HCT116 (cell line): Measurements from ENCODE around the gene CLDN5. TPM values are rescaled to one million over a fixed set of nuclear protein-coding genes. Genes with fewer than 3 reads are reported as not detected.

Experiments
- ATAC-seq: fragments of 200-7000 bp; cut with Tn5 transposase; 2 replicates; pipeline ENCODE4 v1.9.1; 2020; ENCODE audit warnings: mild to moderate bottlenecking, moderate library complexity
- BruUV-seq: library from RNA; stranded (reverse); fragments of 400-500 nt; replicated peaks from 2 replicates; lab custom pipeline; 2021; lab: Mats Ljungman, UMichigan
- CTCF ChIA-PET: fragments of 300-600 bp; sonication (Branson Sonifier 250); formaldehyde crosslinking; loops from one replicate; lab custom pipeline; 2021; ENCODE audit warnings: antibody characterized with exemption; lab: Charles Lee
- POLR2A ChIA-PET: fragments of 300-600, 350-600 bp; sonication (Branson Sonifier 250); formaldehyde crosslinking; loops from one replicate; lab custom pipeline; 2021; ENCODE audit warnings: antibody characterized with exemption; lab: Charles Lee
- RAD21 ChIA-PET, 2 experiments: fragments of 300-600 bp; sonication (Branson Sonifier 250); formaldehyde crosslinking; loops; one replicate each; lab custom pipeline; 2023; ENCODE audit warnings: low total read pairs in 2 of 2; ENCODE audit not compliant: uncharacterized antibody in 2 of 2, unreplicated experiment in 2 of 2, low non-redundant PET in 1 of 2; lab: Charles Lee
- DNase-seq: peaks from one replicate; pipeline ENCODE4 v3.0.0-alpha.2; 2010; ENCODE audit warnings: low read depth, low spot score
- H2AFZ ChIP-seq: fragments of 200-600 bp; shearing (Covaris generic), sonication (generic); 2 replicates; pipeline ENCODE4 v1.6.1; 2017; ENCODE audit warnings: low read depth, mixed run types, mixed read lengths, antibody characterized with exemption, low read length; ENCODE audit not compliant: poor library complexity, severe bottlenecking
- H3K27ac ChIP-seq: 2 replicates; pipeline ENCODE4 v1.5.1; 2012; ENCODE audit warnings: low read depth, low read length
- H3K27me3 ChIP-seq: fragments of 200-600 bp; sonication (generic); 2 replicates; pipeline ENCODE4 v1.6.1; 2016; ENCODE audit warnings: mixed run types, low read length, mixed read lengths; ENCODE audit not compliant: insufficient read depth
- H3K36me3 ChIP-seq, 2 experiments: fragments of 200-500 bp in 1 of 2; fragments of 200-600 bp in 1 of 2; sonication (Bioruptor generic) in 1 of 2; sonication (generic) in 1 of 2; 2 replicates each; pipeline versions ENCODE4 v1.5.1 to v1.6.1; 2014 to 2016; ENCODE audit warnings: low read length in 2 of 2, inconsistent platforms in 1 of 2, mixed read lengths in 1 of 2, mixed run types in 1 of 2; ENCODE audit not compliant: insufficient read depth in 2 of 2, control insufficient read depth in 1 of 2
- H3K4me1 ChIP-seq, 2 experiments: fragments of 200-600 bp in 1 of 2; sonication (generic) in 1 of 2; 2 replicates each; pipeline versions ENCODE4 v1.5.1 to v1.6.1; 2012 to 2017; ENCODE audit warnings: low read length in 2 of 2, inconsistent platforms in 1 of 2, mild to moderate bottlenecking in 1 of 2, mixed read lengths in 1 of 2, mixed run types in 1 of 2, moderate library complexity in 1 of 2; ENCODE audit not compliant: insufficient read depth in 2 of 2, control insufficient read depth in 1 of 2
- H3K4me2 ChIP-seq: fragments of 200-600 bp; sonication (generic); 2 replicates; pipeline ENCODE4 v1.6.1; 2017; ENCODE audit warnings: mixed run types, low read length, mixed read lengths
- H3K4me3 ChIP-seq, 2 experiments: fragments of 200-600 bp in 1 of 2; sonication (generic) in 1 of 2; replicated peaks in 1 of 2; 2 replicates each; pipeline ENCODE4 v1.5.1; 2011 to 2016; ENCODE audit warnings: low read length in 2 of 2, control low read depth in 1 of 2, low read depth in 1 of 2, mild to moderate bottlenecking in 1 of 2, mixed read lengths in 1 of 2, mixed run types in 1 of 2
- H3K79me2 ChIP-seq: fragments of 200-600 bp; sonication (generic); 2 replicates; pipeline ENCODE4 v1.6.1; 2017; ENCODE audit warnings: mild to moderate bottlenecking, mixed run types, low read length, moderate library complexity, mixed read lengths; ENCODE audit not compliant: insufficient read depth
- H3K9ac ChIP-seq: fragments of 200-600 bp; sonication (generic); 2 replicates; pipeline ENCODE4 v1.6.1; 2016; ENCODE audit warnings: low read length, mixed read lengths
- H3K9me2 ChIP-seq: fragments of 200-600 bp; sonication (generic), shearing (Covaris generic); 2 replicates; pipeline ENCODE4 v1.6.1; 2017; ENCODE audit warnings: mixed run types, mild to moderate bottlenecking, moderate library complexity; ENCODE audit not compliant: insufficient read depth
- H3K9me3 ChIP-seq, 2 experiments: fragments of 200-500 bp in 1 of 2; fragments of 200-600 bp in 1 of 2; sonication (Bioruptor generic) in 1 of 2; sonication (generic) in 1 of 2; 2 replicates each; pipeline ENCODE4 v1.6.1; 2014 to 2017; ENCODE audit warnings: low read length in 2 of 2, mixed read lengths in 2 of 2, inconsistent platforms in 1 of 2, low read depth in 1 of 2, mild to moderate bottlenecking in 1 of 2, mixed run types in 1 of 2, moderate library complexity in 1 of 2; ENCODE audit not compliant: control insufficient read depth in 1 of 2, insufficient read depth in 1 of 2
- H4K20me1 ChIP-seq: fragments of 200-600 bp; sonication (generic), shearing (Covaris generic); 2 replicates; pipeline ENCODE4 v1.6.1; 2017; ENCODE audit warnings: mixed run types, mild to moderate bottlenecking, moderate library complexity; ENCODE audit not compliant: insufficient read depth
- ELF1 ChIP-seq: IDR thresholded peaks from 2 replicates; pipeline ENCODE4 v1.6.1; 2012; ENCODE audit warnings: low read depth, borderline replicate concordance
- RAD21 ChIP-seq: IDR thresholded peaks from 2 replicates; pipeline ENCODE4 v1.6.1; 2012; ENCODE audit warnings: low read depth, mild to moderate bottlenecking
- SIN3A ChIP-seq: IDR thresholded peaks from 2 replicates; pipeline ENCODE4 v1.6.1; 2012; ENCODE audit warnings: low read depth
- SRF ChIP-seq: IDR thresholded peaks from 2 replicates; pipeline ENCODE4 v1.6.1; 2012; ENCODE audit warnings: low read depth
- TCF7L2 ChIP-seq: IDR thresholded peaks from 2 replicates; pipeline ENCODE4 v1.7.0; 2011; ENCODE audit warnings: borderline replicate concordance, inconsistent platforms; ENCODE audit not compliant: insufficient read depth, insufficient read length; ENCODE audit errors: extremely low read depth
- YY1 ChIP-seq: IDR thresholded peaks from 2 replicates; pipeline ENCODE4 v1.6.1; 2011; ENCODE audit warnings: low read length, low read depth, moderate library complexity, mild to moderate bottlenecking; ENCODE audit not compliant: insufficient replicate concordance; ENCODE audit errors: extremely low read depth
- ZBTB33 ChIP-seq: IDR thresholded peaks from 2 replicates; pipeline ENCODE4 v1.6.1; 2011; ENCODE audit warnings: mild to moderate bottlenecking, low read length, moderate library complexity; ENCODE audit not compliant: insufficient replicate concordance; ENCODE audit errors: extremely low read depth
- ZFX ChIP-seq: fragments of 450-650 bp; IDR thresholded peaks from 2 replicates; pipeline ENCODE4 v1.6.1; 2017
- intact Hi-C: fragments of 100-400 bp; cut with micrococcal nuclease; formaldehyde crosslinking; loops from 2 replicates; pipeline ENCODE4 v1.10.0; 2022
- total RNA-seq: library from RNA; stranded (reverse); gene quantifications from one replicate; pipeline ENCODE4 v1.2.1, GENCODE V29; 2021; ENCODE audit not compliant: unreplicated experiment

Gene CLDN5
- total RNA-seq, 1 experiment from 2014 or later, result 0.32 TPM

- peak; percentile 13; the same call in 1 of the 2 replicates for TF ChIP-seq RAD21
- TF ChIP-seq SRF, result peak; percentile 65; the same call in 1 of the 2 replicates
- no peak for TF ChIP-seq ZBTB33
- Histone ChIP-seq H3K27ac (no peak overlapping the region), H3K9ac (no peak overlapping the region), H2AFZ (no peak overlapping the region), H3K9me3 (no peaks in the 10 kb centered on the region), H3K79me2 (peaks cover 45% of the 10 kb centered on the region), H3K4me2 (no peak overlapping the region), H3K9me2 (no peaks in the 10 kb centered on the region), H3K36me3 (peaks cover 10 to 36% of the 10 kb centered on the region in 2 experiments; a peak in 3 of 4 replicates), H3K4me1 (peaks cover 0 to 4% of the 10 kb centered on the region in 2 experiments; a peak in 2 of 4 replicates), H3K27me3 (no peaks in the 10 kb centered on the region), H3K4me3 (no peak overlapping the region), H4K20me1 (no peaks in the 10 kb centered on the region)
- peak; percentile 63; the same call in 1 of the 2 replicates for ATAC-seq
- intact Hi-C loops, result no loop called here
- ChIA-PET RAD21 (no interaction called here), POLR2A (interaction anchor here (1.0 kb wide), 1 partner anchor 10 kb away, joined by 6 read pairs; the partner anchor contains the start of gene CDC45), CTCF (interaction anchor here (0.6 to 2.9 kb wide), 5 partner anchors 9 to 310 kb away, joined by 3 to 9 read pairs (median 4); partner anchors contain the start of genes CDC45 and SLC25A1)
- no peak for DNase-seq
- no TSS peak for BruUV-seq
These were observed 35.0 kb downstream of the CLDN5 start for GRCh38 chr22:19488884-19489843.

GRCh38 chr22:19488285-19488684 lies 35.9 kb downstream of the CLDN5 start:
- Histone ChIP-seq H3K4me2 (no peak overlapping the region), H3K79me2 (peaks cover 50% of the 10 kb centered on the region), H3K4me3 (no peak overlapping the region), H3K27ac (no peak overlapping the region), H3K9ac (no peak overlapping the region), H3K4me1 (peaks cover 0 to 4% of the 10 kb centered on the region in 2 experiments; a peak in 2 of 4 replicates), H4K20me1 (no peaks in the 10 kb centered on the region)
- intact Hi-C loops, result no loop called here
- no TSS peak for BruUV-seq
- RAD21 ChIA-PET, result no interaction called here
- TF ChIP-seq YY1 (no peak), RAD21 (no peak), TCF7L2 (no peak), ELF1 (no peak), SIN3A (no peak), ZFX (no peak)
- TF ChIP-seq, all 23 proteins: peak for 0
- no peak for ATAC-seq
- Histone ChIP-seq H3K9me3 (no peaks in the 10 kb centered on the region), H3K27me3 (no peaks in the 10 kb centered on the region), H3K9me2 (no peaks in the 10 kb centered on the region), H3K36me3 (peaks cover 17 to 44% of the 10 kb centered on the region in 2 experiments; a peak in 3 of 4 replicates), H2AFZ (no peak overlapping the region)
- DNase-seq, result no peak
- POLR2A ChIA-PET, result no interaction called here
- CTCF ChIA-PET, result interaction anchor here (1.8 kb wide), 1 partner anchor 142 kb away, joined by 9 read pairs; no protein-coding TSS in a partner anchor
